ENCODE measurements around the gene MKNK2.
"Not testable (repeated sequence)": the region's sequence is repeated elsewhere in the genome, so short reads cannot be mapped to it uniquely, and the experiment has no call there.

MKNK2 gene

GRCh38 chr19:2050991-2051772, at the start of gene MKNK2:
TSS of gene MKNK2 (minus strand) at chr19:2051244. CDS start at chr19:2050851, 393 bp downstream.
- peaks cover 30% of the 10 kb centered on the region for H3K4me1 Mint-ChIP-seq (ENCODE audit: low read depth)
- no peaks in the 10 kb centered on the region for H3K9me3 Mint-ChIP-seq
- no peaks in the 10 kb centered on the region for H3K27me3 Mint-ChIP-seq (ENCODE audit: low read depth)
- DNase-seq (ENCODE audit: low spot score) = peak; percentile 94
- H3K4me3 Mint-ChIP-seq = peak within 1 kb of the TSS; percentile 85
- peaks cover 12% of the 10 kb centered on the region for H3K36me3 Mint-ChIP-seq (ENCODE audit: low read depth)
- H3K27ac Mint-ChIP-seq = peak within 1 kb of the TSS; percentile 89

- no peak overlapping the region for H3K4me3 Mint-ChIP-seq
- no peaks in the 10 kb centered on the region for H3K27me3 Mint-ChIP-seq (ENCODE audit: low read depth)
- DNase-seq (ENCODE audit: low spot score) = no peak
- H3K4me1 Mint-ChIP-seq (ENCODE audit: low read depth) = peaks cover 2% of the 10 kb centered on the region
- no peak overlapping the region for H3K27ac Mint-ChIP-seq
- H3K36me3 Mint-ChIP-seq (ENCODE audit: low read depth) = peaks cover 34% of the 10 kb centered on the region
- peaks cover 17% of the 10 kb centered on the region for H3K9me3 Mint-ChIP-seq
Observed at GRCh38 chr19:2100719-2101061, 49.6 kb upstream of the MKNK2 start.

- no peak for DNase-seq (ENCODE audit: low spot score)
- Mint-ChIP-seq H3K27ac (no peak overlapping the region), H3K27me3 (ENCODE audit: low read depth) (no peaks in the 10 kb centered on the region), H3K36me3 (ENCODE audit: low read depth) (peaks cover 29% of the 10 kb centered on the region), H3K4me1 (ENCODE audit: low read depth) (peaks cover 2% of the 10 kb centered on the region), H3K4me3 (no peak overlapping the region), H3K9me3 (peaks cover 12% of the 10 kb centered on the region)
Observed at GRCh38 chr19:2099937-2100718, 49.1 kb upstream of the MKNK2 start.

- H3K4me1 Mint-ChIP-seq (ENCODE audit: low read depth) = peaks cover 5% of the 10 kb centered on the region
- H3K27ac Mint-ChIP-seq = no peak overlapping the region
- peaks cover 5% of the 10 kb centered on the region for H3K9me3 Mint-ChIP-seq
- no peak overlapping the region for H3K4me3 Mint-ChIP-seq
- H3K27me3 Mint-ChIP-seq (ENCODE audit: low read depth) = no peaks in the 10 kb centered on the region
- peaks cover 28% of the 10 kb centered on the region for H3K36me3 Mint-ChIP-seq (ENCODE audit: low read depth)
- no peak for DNase-seq (ENCODE audit: low spot score)
Observed at GRCh38 chr19:2099054-2099501, 48.0 kb upstream of the MKNK2 start.

- H3K4me1 Mint-ChIP-seq (ENCODE audit: low read depth) = peaks cover 11% of the 10 kb centered on the region
- peak overlapping the region; percentile 84 for H3K4me3 Mint-ChIP-seq
- H3K27me3 Mint-ChIP-seq (ENCODE audit: low read depth) = no peaks in the 10 kb centered on the region
- no peak for DNase-seq (ENCODE audit: low spot score)
- H3K9me3 Mint-ChIP-seq = no peaks in the 10 kb centered on the region
- peaks cover 26% of the 10 kb centered on the region for H3K36me3 Mint-ChIP-seq (ENCODE audit: low read depth)
- H3K27ac Mint-ChIP-seq = no peak overlapping the region
Observed at GRCh38 chr19:2097886-2098327, 46.9 kb upstream of the MKNK2 start.

GRCh38 chr19:2097203-2097885, 46.3 kb upstream of the MKNK2 start:
- peaks cover 13% of the 10 kb centered on the region for H3K4me1 Mint-ChIP-seq (ENCODE audit: low read depth)
- H3K9me3 Mint-ChIP-seq = no peaks in the 10 kb centered on the region
- H3K4me3 Mint-ChIP-seq = peak overlapping the region; percentile 84
- DNase-seq (ENCODE audit: low spot score) = peak; percentile 57
- H3K27ac Mint-ChIP-seq = peak overlapping the region; percentile 81
- no peaks in the 10 kb centered on the region for H3K27me3 Mint-ChIP-seq (ENCODE audit: low read depth)
- peaks cover 29% of the 10 kb centered on the region for H3K36me3 Mint-ChIP-seq (ENCODE audit: low read depth)

GRCh38 chr19:2096480-2097202, 45.6 kb upstream of the MKNK2 start, which contains the start of gene IZUMO4:
TSS of gene IZUMO4 (plus strand) at chr19:2096915. CDS start at chr19:2096946, 31 bp downstream.
- no peaks in the 10 kb centered on the region for H3K9me3 Mint-ChIP-seq
- H3K4me1 Mint-ChIP-seq (ENCODE audit: low read depth) = peaks cover 13% of the 10 kb centered on the region
- peak within 1 kb of the TSS; percentile 99 for H3K4me3 Mint-ChIP-seq
- peaks cover 25% of the 10 kb centered on the region for H3K36me3 Mint-ChIP-seq (ENCODE audit: low read depth)
- peak; percentile 99 for DNase-seq (ENCODE audit: low spot score)
- H3K27ac Mint-ChIP-seq = peak within 1 kb of the TSS; percentile 88
- no peaks in the 10 kb centered on the region for H3K27me3 Mint-ChIP-seq (ENCODE audit: low read depth)

GRCh38 chr19:2096034-2096479, 45.0 kb upstream of the MKNK2 start, which contains the start of gene MOB3A:
TSS of gene MOB3A (minus strand) at chr19:2096326. CDS start at chr19:2078560, 17,766 bp downstream.
- Mint-ChIP-seq H3K27ac (peak within 1 kb of the TSS; percentile 89), H3K36me3 (ENCODE audit: low read depth) (peaks cover 25% of the 10 kb centered on the region), H3K9me3 (no peaks in the 10 kb centered on the region), H3K27me3 (ENCODE audit: low read depth) (no peaks in the 10 kb centered on the region), H3K4me1 (ENCODE audit: low read depth) (peaks cover 14% of the 10 kb centered on the region), H3K4me3 (peak within 1 kb of the TSS; percentile 99)
- DNase-seq (ENCODE audit: low spot score) = no peak

GRCh38 chr19:2091926-2092525, 41.0 kb upstream of the MKNK2 start:
- H3K4me1 Mint-ChIP-seq (ENCODE audit: low read depth) = peaks cover 50% of the 10 kb centered on the region
- not testable (repeated sequence) for H3K27me3 Mint-ChIP-seq (ENCODE audit: low read depth); H3K27ac Mint-ChIP-seq; DNase-seq (ENCODE audit: low spot score); H3K9me3 Mint-ChIP-seq
- peaks cover 52% of the 10 kb centered on the region for H3K36me3 Mint-ChIP-seq (ENCODE audit: low read depth)
- H3K4me3 Mint-ChIP-seq = peak overlapping the region; percentile 43

GRCh38 chr19:2089727-2090053, 38.6 kb upstream of the MKNK2 start:
- no peaks in the 10 kb centered on the region for H3K9me3 Mint-ChIP-seq
- H3K4me1 Mint-ChIP-seq (ENCODE audit: low read depth) = peaks cover 61% of the 10 kb centered on the region
- DNase-seq (ENCODE audit: low spot score) = no peak
- peaks cover 60% of the 10 kb centered on the region for H3K36me3 Mint-ChIP-seq (ENCODE audit: low read depth)
- peaks cover 2% of the 10 kb centered on the region for H3K27me3 Mint-ChIP-seq (ENCODE audit: low read depth)
- peak overlapping the region; percentile 75 for H3K4me3 Mint-ChIP-seq
- peak overlapping the region; percentile 95 for H3K27ac Mint-ChIP-seq

- Mint-ChIP-seq H3K9me3 (no peaks in the 10 kb centered on the region), H3K27ac (peak overlapping the region; percentile 95), H3K4me3 (peak overlapping the region; percentile 75), H3K27me3 (ENCODE audit: low read depth) (peaks cover 2% of the 10 kb centered on the region), H3K36me3 (ENCODE audit: low read depth) (peaks cover 60% of the 10 kb centered on the region), H3K4me1 (ENCODE audit: low read depth) (peaks cover 59% of the 10 kb centered on the region)
- DNase-seq (ENCODE audit: low spot score) = no peak
Observed at GRCh38 chr19:2089001-2089711, 38.1 kb upstream of the MKNK2 start.

- H3K36me3 Mint-ChIP-seq (ENCODE audit: low read depth) = peaks cover 65% of the 10 kb centered on the region
- no peak for DNase-seq (ENCODE audit: low spot score)
- H3K27ac Mint-ChIP-seq = peak overlapping the region; percentile 95
- H3K9me3 Mint-ChIP-seq = no peaks in the 10 kb centered on the region
- H3K4me3 Mint-ChIP-seq = peak overlapping the region; percentile 81
- H3K27me3 Mint-ChIP-seq (ENCODE audit: low read depth) = peaks cover 2% of the 10 kb centered on the region
- H3K4me1 Mint-ChIP-seq (ENCODE audit: low read depth) = peaks cover 58% of the 10 kb centered on the region
Observed at GRCh38 chr19:2087621-2088100, 36.6 kb upstream of the MKNK2 start.

Data from T-helper 2 cell treated with Interferon-gamma antibody and Interleukin-4, amounts not matched to agents 5 μg/mL and 100 μg/mL, for 36 hours (primary cell).